Common myeloid progenitor, CD34-positive (primary cell): ENCODE results near the gene ZDHHC5.
A peak's percentile ranks its signal among the peaks of the same experiment; 100 is the strongest.

ENCODE experiments used
- CTCF ChIA-PET: fragments of 350-600 bp; sonication (Branson Sonifier 250); formaldehyde crosslinking; loops from one replicate; lab custom pipeline; 2021; ENCODE audit warnings: antibody characterized with exemption; lab: Charles Lee
- POLR2A ChIA-PET: fragments of 350-600 bp; sonication (Branson Sonifier 250); formaldehyde crosslinking; loops from one replicate; lab custom pipeline; 2021; ENCODE audit warnings: antibody characterized with exemption; lab: Charles Lee
- DNase-seq, 3 donors: peaks; one replicate each; pipeline versions ENCODE4 v3.0.0 to v3.0.0-alpha.2; 2013
- H3K27ac ChIP-seq, 2 experiments: 1 replicate in 1 of 2; 2 replicates in 1 of 2; pipeline ENCODE4 v1.7.0; 2013; ENCODE audit warnings: inconsistent platforms in 2 of 2, low read length in 2 of 2, mild to moderate bottlenecking in 2 of 2, low read depth in 1 of 2, moderate library complexity in 1 of 2; ENCODE audit not compliant: severe bottlenecking in 2 of 2, insufficient read depth in 1 of 2, poor library complexity in 1 of 2
- H3K27me3 ChIP-seq, 5 experiments: replicated peaks in 2 of 5; 1 replicate in 3 of 5; 2 replicates in 2 of 5; pipeline versions ENCODE4 v1.6.1 to v1.7.0; 2013; ENCODE audit warnings: low read length in 4 of 5, mild to moderate bottlenecking in 2 of 5, moderate library complexity in 2 of 5, inconsistent platforms in 1 of 5; ENCODE audit not compliant: insufficient read depth in 5 of 5, control insufficient read depth in 4 of 5
- H3K36me3 ChIP-seq, 4 experiments: 1 replicate in 2 of 4; 2 replicates in 2 of 4; pipeline versions ENCODE4 v1.6.1 to v1.7.0; 2013; ENCODE audit warnings: low read length in 3 of 4, control low read depth in 1 of 4, mild to moderate bottlenecking in 1 of 4; ENCODE audit not compliant: control insufficient read depth in 4 of 4, insufficient read depth in 4 of 4
- H3K4me1 ChIP-seq, 4 experiments: 1 replicate in 3 of 4; 2 replicates in 1 of 4; pipeline versions ENCODE4 v1.6.1 to v1.7.1; 2013; ENCODE audit warnings: low read length in 3 of 4, mild to moderate bottlenecking in 3 of 4, control low read depth in 1 of 4, inconsistent platforms in 1 of 4, moderate library complexity in 1 of 4; ENCODE audit not compliant: control insufficient read depth in 4 of 4, insufficient read depth in 4 of 4; ENCODE audit errors: control extremely low read depth in 1 of 4
- H3K4me3 ChIP-seq, 7 experiments: 1 replicate in 4 of 7; 2 replicates in 3 of 7; pipeline versions ENCODE4 v1.5.1 to v1.7.0; 2013; ENCODE audit warnings: mild to moderate bottlenecking in 7 of 7, low read length in 6 of 7, moderate library complexity in 6 of 7, inconsistent platforms in 2 of 7, low read depth in 2 of 7, control low read depth in 1 of 7; ENCODE audit not compliant: insufficient read depth in 4 of 7, control insufficient read depth in 1 of 7; ENCODE audit errors: extremely low read depth in 1 of 7
- H3K9me3 ChIP-seq, 5 experiments: 1 replicate in 4 of 5; 2 replicates in 1 of 5; pipeline versions ENCODE4 v1.6.1 to v1.7.1; 2013; ENCODE audit warnings: low read length in 4 of 5, mild to moderate bottlenecking in 2 of 5, inconsistent platforms in 1 of 5, low read depth in 1 of 5, moderate library complexity in 1 of 5; ENCODE audit not compliant: control insufficient read depth in 4 of 5, insufficient read depth in 2 of 5; ENCODE audit errors: control extremely low read depth in 1 of 5
- WGBS: methylation state at CpG from one replicate; pipeline ENCODE4 v1.1.5; 2013; ENCODE audit not compliant: insufficient coverage; 5-methylcytosine and 5-hydroxymethylcytosine counted together

The ZDHHC5 gene

GRCh38 chr11:57659669-57660068, 8.2 kb upstream of the ZDHHC5 start:
- CTCF ChIA-PET, result interaction anchor here (0.6 to 1.8 kb wide), 4 partner anchors 11 to 1156 kb away, joined by 3 to 8 read pairs (median 4); partner anchors contain the start of gene YPEL4
- H3K4me3 ChIP-seq, result no peak overlapping the region

GRCh38 chr11:57662893-57663292, 5.0 kb upstream of the ZDHHC5 start:
- Histone ChIP-seq H3K4me3 (no peak overlapping the region), H3K36me3 (peaks cover 6 to 35% (median 27%) of the 10 kb centered on the region in 4 experiments), H3K9me3 (no peaks in the 10 kb centered on the region), H3K27me3 (no peaks in the 10 kb centered on the region), H3K27ac (no peak overlapping the region), H3K4me1 (peaks cover 8 to 16% (median 13%) of the 10 kb centered on the region in 4 experiments)
- ChIA-PET POLR2A (no interaction called here), CTCF (interaction anchor here (0.6 to 1.5 kb wide), 7 partner anchors 11 to 138 kb away, joined by 3 to 11 read pairs (median 3); partner anchors contain the start of gene UBE2L6)
- WGBS, result 50% methylated on average over 2 of the region's 4 CpGs
- DNase-seq, result peak in 2 of 3 donors; percentile 67 to 68

More at GRCh38 chr11:57659669-57660068, 8.2 kb upstream of the ZDHHC5 start:
- DNase-seq, result no peak
- Histone ChIP-seq H3K27ac (no peak overlapping the region), H3K4me1 (peaks cover 8 to 18% (median 13%) of the 10 kb centered on the region in 4 experiments), H3K27me3 (no peaks in the 10 kb centered on the region), H3K9me3 (no peaks in the 10 kb centered on the region), H3K36me3 (peaks cover 6 to 35% (median 27%) of the 10 kb centered on the region in 4 experiments)
- POLR2A ChIA-PET, result interaction anchor here (0.6 kb wide), 1 partner anchor 11 kb away, joined by 4 read pairs; no protein-coding TSS in a partner anchor
- WGBS, result 96% methylated on average over 11 of the region's 14 CpGs

- Histone ChIP-seq H3K9me3 (no peaks in the 10 kb centered on the region), H3K27me3 (no peaks in the 10 kb centered on the region), H3K27ac (no peak overlapping the region), H3K4me3 (no peak overlapping the region), H3K36me3 (peaks cover 6 to 35% (median 26%) of the 10 kb centered on the region in 4 experiments), H3K4me1 (peaks cover 6 to 11% (median 11%) of the 10 kb centered on the region in 4 experiments)
- WGBS, result 92% methylated on average over 3 of the region's 9 CpGs
- POLR2A ChIA-PET, result no interaction called here
- no peak for DNase-seq
- CTCF ChIA-PET, result interaction anchor here (1.2 to 1.4 kb wide), 2 partner anchors 12 to 167 kb away, joined by 3 read pairs; no protein-coding TSS in a partner anchor
Measured at GRCh38 chr11:57663975-57664374, 3.9 kb upstream of the ZDHHC5 start.

GRCh38 chr11:57667117-57667735, 688 bp upstream of the ZDHHC5 start:
- CTCF ChIA-PET, result interaction anchor here (0.8 to 2.1 kb wide), 5 partner anchors 9 to 849 kb away, joined by 3 to 10 read pairs (median 4); partner anchors contain the start of gene CLP1
- peak; percentile 99 to 100 (median 99) for DNase-seq
- H3K4me1 ChIP-seq, result peaks cover 10 to 27% (median 20%) of the 10 kb centered on the region in 4 experiments
- WGBS, result 0% methylated on average over 24 of the region's 29 CpGs
- H3K27ac ChIP-seq, result peak overlapping the region; percentile 100
- H3K27me3 ChIP-seq, result no peaks in the 10 kb centered on the region
- POLR2A ChIA-PET, result interaction anchor here (0.6 to 2.0 kb wide), 4 partner anchors 9 to 122 kb away, joined by 3 to 7 read pairs (median 4); partner anchors contain the start of gene CLP1
- H3K4me3 ChIP-seq, result peak overlapping the region; percentile 77 to 99 (median 96)
- no peaks in the 10 kb centered on the region for H3K9me3 ChIP-seq
- peaks cover 6 to 15% (median 11%) of the 10 kb centered on the region in 4 experiments for H3K36me3 ChIP-seq

DNA sequence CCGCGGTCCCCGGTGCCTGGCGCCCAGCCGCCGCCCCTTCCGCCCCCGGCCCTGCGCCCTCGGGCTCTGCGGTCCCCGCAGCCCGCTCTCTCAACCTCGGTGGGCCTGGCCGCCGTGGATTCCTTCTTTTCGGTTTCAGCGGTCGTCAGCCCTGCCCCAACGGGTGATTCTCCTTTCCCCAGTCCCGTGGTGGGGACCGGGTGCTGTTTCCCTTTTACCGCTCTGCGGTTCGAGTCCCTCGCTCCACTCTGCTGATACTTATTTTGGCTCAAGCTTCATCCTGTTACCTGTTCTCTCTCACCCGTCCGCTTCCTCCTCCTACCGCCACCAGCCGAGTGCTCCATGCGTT, 494 bp downstream of the ZDHHC5 start:
- Histone ChIP-seq H3K27ac (peak overlapping the region; percentile 100), H3K9me3 (no peaks in the 10 kb centered on the region), H3K27me3 (no peaks in the 10 kb centered on the region), H3K4me1 (peaks cover 10 to 28% (median 20%) of the 10 kb centered on the region in 4 experiments), H3K4me3 (peak overlapping the region; percentile 84 to 99 (median 97)), H3K36me3 (peaks cover 8 to 19% (median 15%) of the 10 kb centered on the region in 4 experiments)
- WGBS, result 0% methylated on average over 17 of the region's 31 CpGs
- POLR2A ChIA-PET, result interaction anchor here (0.7 to 2.0 kb wide), 3 partner anchors 11 to 19 kb away, joined by 3 to 7 read pairs (median 3); partner anchors contain the start of gene CLP1
- peak in 2 of 3 donors; percentile 68 to 71 for DNase-seq
- CTCF ChIA-PET, result no interaction called here

DNA sequence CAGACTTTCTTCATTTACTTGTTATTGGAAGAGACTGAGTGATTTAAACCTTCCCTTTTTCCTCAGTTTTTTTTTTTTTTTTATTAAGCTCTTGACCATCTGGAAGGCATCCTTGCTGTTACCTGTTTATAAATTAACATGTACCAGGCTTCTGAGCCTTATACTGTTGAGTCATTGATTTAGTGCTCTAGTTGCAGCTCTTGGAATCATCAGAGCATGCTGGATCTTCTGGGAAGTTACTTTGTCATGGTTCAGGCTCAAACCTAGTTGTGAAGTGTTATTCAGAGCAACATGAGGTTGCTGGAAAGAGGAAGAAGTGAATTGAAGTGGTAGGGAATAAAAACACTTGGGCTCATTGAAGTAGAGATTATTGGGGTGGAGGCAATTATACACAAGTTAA, 6.3 kb downstream of the ZDHHC5 start:
- H3K27me3 ChIP-seq, result no peaks in the 10 kb centered on the region
- H3K4me1 ChIP-seq, result peaks cover under 1 to 17% (median 6%) of the 10 kb centered on the region in 4 experiments
- DNase-seq, result no peak
- peak overlapping the region in 1 of 2 experiments; percentile 16 for H3K27ac ChIP-seq
- no peaks in the 10 kb centered on the region for H3K9me3 ChIP-seq
- H3K36me3 ChIP-seq, result peaks cover 20 to 55% (median 34%) of the 10 kb centered on the region in 4 experiments
- H3K4me3 ChIP-seq, result no peak overlapping the region
- ChIA-PET POLR2A (no interaction called here), CTCF (interaction anchor here (1.1 to 1.5 kb wide), 2 partner anchors 11 to 19 kb away, joined by 3 read pairs; no protein-coding TSS in a partner anchor)
